GM21737 (cell line): Measurements from ENCODE around the gene STT3A.
"Not testable (repeated sequence)": the region's sequence is repeated elsewhere in the genome, so short reads cannot be mapped to it uniquely, and the experiment has no call there.

Experiments used
- ATAC-seq: cut with Tn5 transposase; IDR thresholded peaks from one replicate; pipeline ENCODE4 v1.9.1; 2021; ENCODE audit warnings: mild to moderate bottlenecking, moderate library complexity; ENCODE audit not compliant: unreplicated experiment

STT3A gene

GRCh38 chr11:125592305-125593113 is at the start of gene STT3A:
Gene STT3A, plus strand, starts transcription at chr11:125592852. Its CDS starts 3,064 bp downstream, at chr11:125595916.
- ATAC-seq: peak; percentile 96

GRCh38 chr11:125550780-125551179 is 41.9 kb upstream of the STT3A start:
- ATAC-seq: no peak

- ATAC-seq: no peak
These were observed 40.8 kb upstream of the STT3A start for GRCh38 chr11:125551835-125552342.

- ATAC-seq: no peak
These were observed 39.7 kb upstream of the STT3A start for GRCh38 chr11:125552927-125553326.

GRCh38 chr11:125553357-125553756 is 39.3 kb upstream of the STT3A start:
- no peak for ATAC-seq

GRCh38 chr11:125554038-125554437 is 38.6 kb upstream of the STT3A start:
- no peak for ATAC-seq

GRCh38 chr11:125559888-125560287 is 32.8 kb upstream of the STT3A start:
- no peak for ATAC-seq

GRCh38 chr11:125561924-125562323 is 30.7 kb upstream of the STT3A start:
- ATAC-seq: no peak

GRCh38 chr11:125562430-125562829 is 30.2 kb upstream of the STT3A start:
- ATAC-seq: no peak

- ATAC-seq: no peak
These were observed 28.3 kb upstream of the STT3A start for GRCh38 chr11:125564357-125564756.

- ATAC-seq: no peak
These were observed 26.4 kb upstream of the STT3A start for GRCh38 chr11:125566235-125566634.

- ATAC-seq: peak; percentile 99
These were observed 23.4 kb upstream of the STT3A start, which contains the start of gene EI24 for GRCh38 chr11:125568970-125569914. Gene EI24, plus strand, starts transcription at chr11:125569477. Its CDS starts 3,051 bp downstream, at chr11:125572528.

- no peak for ATAC-seq
These were observed 22.6 kb upstream of the STT3A start for GRCh38 chr11:125569915-125570621.

- no peak for ATAC-seq
These were observed 21.7 kb upstream of the STT3A start for GRCh38 chr11:125570952-125571351.

- no peak for ATAC-seq
These were observed 19.7 kb upstream of the STT3A start for GRCh38 chr11:125572916-125573315.

- ATAC-seq: not testable (repeated sequence)
These were observed 15.5 kb upstream of the STT3A start for GRCh38 chr11:125577181-125577580.

- no peak for ATAC-seq
These were observed 13.9 kb upstream of the STT3A start for GRCh38 chr11:125578783-125579182.

GRCh38 chr11:125579811-125580210 is 12.8 kb upstream of the STT3A start:
- no peak for ATAC-seq

GRCh38 chr11:125583496-125583895 is 9.2 kb upstream of the STT3A start:
- ATAC-seq: no peak

GRCh38 chr11:125585487-125585886 is 7.2 kb upstream of the STT3A start:
- no peak for ATAC-seq

GRCh38 chr11:125586623-125587022 is 6.0 kb upstream of the STT3A start:
- ATAC-seq: no peak
